Spleen (tissue), 7 donors: ENCODE measurements around the gene DPF1.

ENCODE experiments used
- CTCF ChIP-seq, 11 experiments: fragments of 200-600 bp in 7 of 11; fragments of 450-650 bp in 4 of 11; sonication (generic) in 4 of 11; IDR thresholded peaks in 8 of 11; conservative IDR thresholded peaks in 3 of 11; 1 replicate in 7 of 11; 2 replicates in 4 of 11; pipeline versions ENCODE4 v1.4.0 to v1.8.0; 2016 to 2021; ENCODE audit warnings: antibody characterized with exemption in 11 of 11, inconsistent platforms in 4 of 11, mild to moderate bottlenecking in 1 of 11
- POLR2A ChIP-seq, 3 donors: fragments of 450-650 bp; IDR thresholded peaks; one replicate each; pipeline ENCODE4 v1.5.1; 2017; ENCODE audit warnings: antibody characterized with exemption in 3 of 3, mild to moderate bottlenecking in 1 of 3
- donor health status: DM: no; HTN: no; CAD: no; lungs with moderate emphysema.
- donor health status: DM: no; HTN: no; CAD: no.
- donor health status: DM: no; HTN: no; CAD: no.

DNA sequence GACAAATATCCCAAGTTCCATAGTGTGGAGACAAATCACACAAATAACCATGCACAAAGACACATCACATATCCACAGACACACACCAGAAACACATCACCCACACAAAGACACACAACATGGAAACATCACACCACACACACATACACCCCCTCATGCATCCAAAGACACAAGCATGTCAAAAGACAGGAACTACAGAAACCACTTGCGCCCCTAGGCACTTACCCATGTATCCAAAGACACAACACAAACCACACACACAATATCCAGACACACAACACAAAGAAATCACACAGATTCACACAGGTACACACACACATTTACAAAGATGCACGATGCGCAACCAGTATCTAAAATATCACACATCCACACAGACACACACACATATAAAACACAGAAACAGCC is 901 bp downstream of the DPF1 start:
- TF ChIP-seq CTCF (IDR thresholded peaks at IDR 0.05 in 8 of 11, conservative IDR thresholded peaks at IDR 0.05 in 3 of 11) (no peak), POLR2A (IDR thresholded peaks at IDR 0.05) (no peak)
